HG02981 (cell line): ENCODE measurements around the gene COL4A5.

Experiments
- ATAC-seq: cut with Tn5 transposase; IDR thresholded peaks from one replicate; pipeline ENCODE4 v1.9.1; 2021; ENCODE audit warnings: mild to moderate bottlenecking, moderate library complexity; ENCODE audit not compliant: unreplicated experiment

The COL4A5 gene

DNA sequence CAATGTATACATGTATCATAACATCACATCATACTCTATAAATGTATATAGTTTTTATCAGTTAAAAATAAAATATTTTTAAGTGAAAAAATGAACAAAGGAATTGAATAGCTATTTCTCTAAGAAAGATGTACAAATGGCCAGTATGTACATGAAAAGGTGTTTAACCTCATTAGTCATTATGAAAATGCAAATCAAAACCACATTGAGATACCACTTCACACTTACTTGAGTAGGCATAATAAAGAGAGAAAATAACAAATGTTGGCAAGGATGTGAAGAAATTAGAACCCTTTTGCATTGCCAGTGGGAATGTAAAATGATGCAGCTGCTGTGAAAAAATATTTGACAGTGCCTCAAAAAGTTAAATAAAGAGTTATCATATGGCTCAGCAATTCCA lies 201.2 kb downstream of the COL4A5 start:
- ATAC-seq = no peak

DNA sequence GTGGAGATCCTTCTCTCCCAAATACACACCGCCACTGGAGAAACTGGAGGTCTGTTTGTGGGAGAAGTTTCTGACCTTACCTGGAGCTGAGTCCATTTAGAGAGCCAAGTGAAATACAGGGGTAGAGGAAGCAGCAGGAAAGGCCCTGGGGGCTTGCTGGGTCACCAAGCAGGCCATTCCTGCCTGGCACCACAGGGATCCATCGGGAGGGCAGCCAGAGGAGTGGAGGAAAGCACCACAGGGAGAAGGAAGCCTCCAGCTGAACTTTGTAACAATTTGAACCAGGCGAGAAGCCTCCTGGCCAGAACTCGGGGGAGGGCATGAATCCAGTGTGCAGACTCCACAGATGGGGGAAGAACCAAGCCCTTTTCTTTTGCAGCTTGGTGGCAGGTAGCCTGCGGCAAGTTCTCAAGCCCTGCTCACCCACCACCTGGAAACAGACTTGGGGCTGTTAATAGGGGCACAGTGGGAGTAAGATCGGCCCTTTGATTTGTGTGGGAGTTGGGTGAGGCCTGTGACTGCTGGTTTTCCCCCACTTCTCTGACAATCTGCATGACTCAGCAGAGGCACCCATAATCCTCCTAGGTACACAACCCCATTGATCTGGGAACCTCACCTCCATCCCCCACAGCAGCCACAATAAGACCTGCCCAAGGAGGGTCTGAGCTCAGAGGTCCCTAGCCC lies 202.1 kb downstream of the COL4A5 start:
- no peak for ATAC-seq

- no peak for ATAC-seq
Measured at GRCh38 chrX:108642273-108642628, 202.6 kb downstream of the COL4A5 start.

GRCh38 chrX:108664701-108665100 lies 225.1 kb downstream of the COL4A5 start:
- no peak for ATAC-seq

GRCh38 chrX:108666101-108666500 lies 226.5 kb downstream of the COL4A5 start:
- no peak for ATAC-seq

GRCh38 chrX:108671526-108671925 lies 231.9 kb downstream of the COL4A5 start:
- ATAC-seq = no peak

DNA sequence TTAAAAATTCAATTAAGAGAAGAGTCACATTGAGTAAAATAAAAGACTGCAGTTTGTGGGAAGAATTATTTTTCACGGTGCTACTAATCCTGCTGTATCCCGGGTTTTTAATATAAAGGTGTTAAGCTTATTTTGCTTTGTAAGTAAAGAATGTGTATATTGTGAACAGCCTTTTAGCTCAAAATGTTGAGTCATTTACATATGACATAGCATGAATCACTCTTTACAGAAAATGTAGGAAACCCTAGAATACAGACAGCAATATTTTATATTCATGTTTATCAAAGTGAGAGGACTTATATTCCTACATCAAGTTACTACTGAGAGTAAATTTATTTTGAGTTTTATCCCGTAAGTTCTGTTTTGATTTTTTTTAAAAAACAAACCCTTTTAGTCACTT lies 257.1 kb downstream of the COL4A5 start:
- no peak for ATAC-seq

DNA sequence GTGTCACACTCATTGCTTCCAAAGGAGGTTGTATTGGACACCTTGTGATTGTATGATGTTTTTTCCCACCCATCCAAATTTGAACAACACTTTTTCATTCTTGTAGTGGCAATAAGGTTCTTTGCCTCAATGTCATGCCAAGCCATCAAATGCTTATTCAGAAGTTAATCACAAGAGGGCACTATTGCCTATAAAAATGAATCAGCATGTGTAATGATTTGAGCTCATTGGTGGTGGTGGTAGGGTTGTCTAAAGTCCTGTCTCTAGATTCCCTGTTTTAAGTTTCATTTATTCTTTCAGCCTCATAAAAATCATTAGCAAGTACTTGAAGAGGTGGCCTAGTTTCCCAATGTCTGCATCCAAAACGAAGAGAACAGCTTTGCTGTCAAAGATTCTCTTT lies 259.7 kb downstream of the COL4A5 start:
- ATAC-seq = no peak

DNA sequence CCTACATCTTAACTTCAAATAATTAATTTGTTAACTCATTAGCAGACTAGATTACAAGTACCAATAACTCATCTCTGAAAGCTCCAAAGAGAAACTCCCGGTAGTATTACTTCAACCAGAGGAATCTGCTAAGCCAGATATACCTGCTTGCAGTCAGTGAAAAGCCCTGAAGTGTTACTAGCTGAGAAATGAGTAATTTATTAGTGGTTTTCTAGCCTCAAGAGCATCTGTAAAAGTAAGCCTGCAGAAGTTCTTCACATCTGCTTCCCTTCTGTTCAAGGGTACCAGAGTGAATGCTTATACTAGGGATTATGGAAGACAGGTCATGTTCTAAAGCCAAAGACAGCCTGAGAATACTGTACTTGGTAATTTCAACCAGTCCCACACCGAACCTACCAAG lies 262.0 kb downstream of the COL4A5 start:
- peak; percentile 51 for ATAC-seq

- ATAC-seq = no peak
Measured at GRCh38 chrX:108702530-108702929, 262.9 kb downstream of the COL4A5 start.

GRCh38 chrX:108704839-108705238 lies 265.2 kb downstream of the COL4A5 start:
- no peak for ATAC-seq

DNA sequence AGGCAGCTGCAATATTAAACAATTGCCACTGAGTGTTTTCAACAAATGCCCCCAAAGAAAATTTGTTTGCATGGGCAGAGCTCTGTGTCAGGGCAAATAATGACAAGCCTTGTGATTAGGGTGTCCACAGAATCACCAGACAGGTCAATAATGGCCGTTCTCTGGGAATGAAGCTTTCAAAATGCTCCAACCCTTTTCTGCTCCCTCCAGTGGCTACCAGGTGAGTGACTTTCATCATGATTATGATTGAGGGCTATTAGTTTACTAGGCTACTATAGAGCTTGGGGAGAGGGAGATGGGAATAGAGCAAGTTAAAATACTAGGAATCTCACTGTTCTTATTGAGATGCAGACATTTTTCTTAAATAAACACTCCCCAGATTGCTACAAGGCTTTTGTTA lies 273.2 kb downstream of the COL4A5 start:
- no peak for ATAC-seq

DNA sequence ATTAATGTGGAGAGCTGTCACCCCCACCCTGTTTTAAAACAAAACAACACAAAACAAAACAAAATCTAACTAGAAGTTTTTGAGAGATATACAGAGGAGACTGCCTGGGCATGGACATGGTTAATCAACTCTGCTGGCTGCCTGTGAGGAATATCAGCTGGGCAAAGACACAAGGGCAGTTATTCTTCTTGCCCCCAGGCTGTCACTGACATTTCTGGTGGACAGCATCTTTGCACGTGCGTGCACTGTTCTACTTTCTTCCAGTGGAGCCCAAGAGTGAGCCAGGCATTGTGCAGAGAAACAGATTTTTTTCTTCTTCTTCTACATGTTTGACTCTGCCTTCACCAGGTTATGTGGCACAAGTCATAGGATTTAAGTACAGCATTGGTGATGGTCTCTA lies 282.9 kb downstream of the COL4A5 start:
- no peak for ATAC-seq

DNA sequence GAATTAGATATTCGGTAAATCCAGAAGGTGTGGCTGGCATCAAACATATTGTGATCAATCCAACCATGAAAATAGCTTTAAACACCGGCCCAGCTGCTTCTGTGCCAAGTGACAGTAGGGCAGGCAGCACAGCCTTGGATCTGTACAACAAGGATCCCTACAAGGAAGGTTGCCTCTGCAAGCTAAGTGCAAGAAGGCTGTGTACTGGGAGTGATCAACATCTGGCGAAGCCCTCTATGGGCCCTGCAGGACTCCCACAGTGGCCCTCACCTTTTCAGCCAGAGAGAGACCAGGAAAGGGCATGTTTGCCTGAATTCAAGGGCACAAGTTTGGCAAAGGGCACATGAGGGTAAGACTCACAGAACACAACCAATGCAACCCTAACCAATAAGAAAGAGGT lies 287.1 kb downstream of the COL4A5 start:
- no peak for ATAC-seq

DNA sequence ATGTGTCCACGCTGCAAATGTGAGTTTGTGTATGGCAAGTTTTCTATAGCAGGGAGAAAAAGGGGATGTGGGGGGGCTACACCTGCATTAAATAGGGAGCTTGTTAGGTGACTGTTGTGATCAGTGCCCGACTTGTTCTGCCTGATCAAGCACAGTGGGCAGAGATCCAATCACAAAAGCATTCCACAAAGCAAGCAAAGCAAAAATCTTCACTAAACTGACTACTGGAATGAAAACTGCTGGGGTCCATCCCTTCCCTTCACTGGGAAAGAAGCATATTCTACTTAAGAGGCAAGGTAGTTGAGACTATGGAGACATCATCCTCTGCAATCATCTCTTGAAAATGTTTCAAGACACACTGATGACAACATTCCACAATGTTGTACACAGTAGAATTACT lies 291.5 kb downstream of the COL4A5 start:
- no peak for ATAC-seq

DNA sequence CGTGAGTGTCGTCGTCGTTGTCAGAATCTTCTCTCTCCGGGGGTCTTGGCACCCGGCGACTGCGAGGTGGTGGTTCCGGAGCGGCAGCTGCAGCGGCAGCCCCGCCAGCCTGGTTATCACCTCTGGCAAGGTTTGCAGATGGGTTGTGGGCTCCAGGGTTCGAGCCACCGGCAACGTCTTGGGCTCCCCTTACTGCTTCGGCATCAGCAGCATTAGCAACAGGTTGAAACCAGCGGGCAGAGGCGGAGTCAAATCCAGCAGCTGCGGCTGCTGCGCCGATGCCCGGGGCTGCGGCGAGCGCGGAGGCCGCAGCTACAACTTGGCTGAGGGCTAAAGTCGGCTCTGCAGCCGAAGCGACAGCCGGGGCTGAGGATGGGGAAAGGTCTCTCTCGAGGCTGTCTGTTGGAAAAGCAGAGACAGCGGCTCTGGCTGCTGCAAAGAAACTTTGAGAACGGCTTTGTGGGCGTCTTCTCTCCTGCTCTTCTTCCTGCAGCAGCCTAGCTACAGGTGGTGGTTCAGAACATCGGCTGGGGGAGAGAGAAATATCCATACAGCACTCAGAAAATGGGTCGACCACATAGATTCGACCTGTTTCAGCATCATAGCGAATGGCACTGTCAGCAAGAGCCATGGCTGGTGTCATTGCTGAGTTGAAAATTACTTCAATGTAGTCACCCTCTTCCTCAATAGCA lies 293.1 kb downstream of the COL4A5 start:
- ATAC-seq = no peak

DNA sequence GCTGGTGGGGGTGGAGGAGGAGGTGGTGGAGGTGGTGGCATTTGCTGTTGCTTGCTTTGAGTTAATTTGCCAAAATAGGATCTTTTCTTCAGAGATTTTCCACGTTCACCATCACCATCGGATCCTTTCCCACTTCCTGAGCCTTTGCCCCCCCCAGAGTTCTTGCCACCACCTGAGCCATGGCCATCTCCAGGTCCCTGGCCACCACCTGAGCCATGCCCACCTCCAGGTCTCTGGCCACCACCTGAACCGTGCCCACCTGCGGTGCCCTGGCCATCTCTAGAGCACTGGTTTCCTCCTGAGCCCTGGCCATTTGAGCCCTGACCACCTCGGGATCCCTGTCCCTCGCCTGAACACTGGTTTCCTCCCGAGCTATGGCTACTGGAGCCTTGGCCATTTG lies 294.8 kb downstream of the COL4A5 start:
- no peak for ATAC-seq

DNA sequence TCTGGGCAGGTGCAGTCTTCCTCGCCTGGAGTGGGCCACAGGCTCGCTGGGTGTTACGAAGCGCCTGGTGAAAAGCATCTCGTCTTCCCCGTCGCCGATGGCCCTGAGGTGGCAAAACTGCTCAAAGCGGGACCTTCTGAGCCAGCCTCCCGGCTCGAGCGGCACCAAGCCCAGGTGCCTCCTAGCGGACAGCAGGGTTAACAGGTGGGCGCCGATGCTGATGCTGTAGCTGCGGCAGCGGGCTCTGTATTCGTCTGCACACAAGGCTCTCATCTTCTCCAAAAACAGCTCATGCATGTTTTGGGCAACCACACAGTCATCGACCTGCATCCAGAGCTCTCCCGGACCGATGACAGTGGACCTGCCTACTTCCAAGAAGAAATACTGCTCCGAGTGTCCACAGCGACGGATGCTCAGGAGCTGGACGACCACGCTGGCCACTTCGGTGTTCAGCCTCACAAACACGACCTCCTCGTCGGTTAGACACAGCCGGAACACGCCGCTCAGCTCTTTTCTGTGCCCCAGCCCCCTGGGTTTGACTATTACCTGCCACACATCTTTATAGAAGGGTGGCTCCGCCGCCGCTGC lies 295.5 kb downstream of the COL4A5 start:
- ATAC-seq = no peak

DNA sequence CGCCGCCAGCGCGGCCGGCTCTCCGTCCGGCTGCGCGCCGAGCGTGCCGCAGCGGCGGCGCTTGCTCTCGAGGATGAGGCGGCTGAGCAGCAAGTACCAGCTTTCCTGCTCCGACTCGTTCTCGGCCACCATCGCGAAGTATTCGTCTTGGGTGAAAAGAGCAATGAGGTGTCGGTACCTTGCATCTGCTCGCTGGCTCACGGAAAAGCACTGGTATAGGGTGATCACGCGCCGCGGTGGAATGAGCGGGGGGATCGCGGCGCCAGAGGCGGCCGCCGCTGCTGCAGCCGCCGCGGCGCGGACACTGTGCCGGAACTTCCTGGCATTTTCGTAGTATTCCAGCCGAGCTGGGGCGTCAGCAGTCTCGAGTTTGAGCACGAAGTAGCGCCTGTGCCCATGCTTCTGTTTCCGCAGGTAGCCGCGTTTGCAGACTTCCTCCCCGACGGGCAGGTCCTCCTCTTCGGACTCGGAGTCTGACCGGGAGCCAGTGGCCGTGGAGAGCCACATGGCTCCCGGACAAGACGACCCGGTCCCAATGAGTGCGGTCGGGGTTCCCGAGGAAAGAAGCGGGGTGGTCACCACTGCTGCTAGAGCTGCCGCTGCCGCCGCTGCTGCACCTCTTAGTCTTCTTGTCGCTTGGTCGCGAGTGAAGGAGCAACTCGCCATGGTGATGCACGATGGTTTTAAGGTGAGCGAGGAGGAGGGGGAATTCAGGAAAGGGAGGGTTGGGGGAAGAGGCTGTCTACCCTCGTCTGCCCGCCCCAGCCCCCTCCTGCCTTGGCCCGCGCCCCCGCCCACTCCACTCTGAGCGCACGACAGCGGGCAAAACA lies 296.3 kb downstream of the COL4A5 start:
- no peak for ATAC-seq

- ATAC-seq = no peak
Measured at GRCh38 chrX:108736509-108737479, 297.2 kb downstream of the COL4A5 start, which contains the start of gene IRS4. Gene IRS4, minus strand, starts transcription at chrX:108736563.
